KMS-11 (cell line): ENCODE data around the gene RPS21.

Source experiments
- H2AFZ ChIP-seq: fragments of 200-600 bp; sonication (generic); 2 replicates; pipeline ENCODE4 v1.6.1; 2016; ENCODE audit warnings: antibody characterized with exemption, mixed run types, low read depth
- H3K27ac ChIP-seq: fragments of 200-600 bp; sonication (generic); 2 replicates; pipeline ENCODE4 v1.6.1; 2016; ENCODE audit warnings: mild to moderate bottlenecking, mixed run types
- H3K27me3 ChIP-seq: fragments of 200-600 bp; sonication (generic); 2 replicates; pipeline ENCODE4 v1.6.1; 2017; ENCODE audit warnings: mild to moderate bottlenecking, low read depth, mixed run types, moderate library complexity; ENCODE audit not compliant: insufficient read depth
- H3K36me3 ChIP-seq: fragments of 200-600 bp; sonication (generic); 2 replicates; pipeline ENCODE4 v1.6.1; 2017; ENCODE audit warnings: mild to moderate bottlenecking, mixed run types; ENCODE audit not compliant: insufficient read depth
- H3K4me1 ChIP-seq: fragments of 200-600 bp; sonication (generic); 2 replicates; pipeline ENCODE4 v1.6.1; 2016; ENCODE audit warnings: mild to moderate bottlenecking, low read depth, mixed run types; ENCODE audit not compliant: poor library complexity, severe bottlenecking
- H3K4me2 ChIP-seq: fragments of 200-600 bp; sonication (generic); 2 replicates; pipeline ENCODE4 v1.7.0; 2016; ENCODE audit warnings: mild to moderate bottlenecking, mixed run types
- H3K4me3 ChIP-seq: fragments of 200-600 bp; sonication (generic); IDR thresholded peaks from 2 replicates; pipeline ENCODE4 v1.6.1; 2017; ENCODE audit warnings: low read depth, low read length, mixed read lengths; ENCODE audit not compliant: insufficient read depth
- H3K79me2 ChIP-seq: fragments of 200-600 bp; sonication (generic); 2 replicates; pipeline ENCODE4 v1.6.1; 2016; ENCODE audit warnings: low read depth, mixed run types; ENCODE audit not compliant: insufficient read depth
- H3K9ac ChIP-seq: fragments of 200-600 bp; sonication (generic); 2 replicates; pipeline ENCODE4 v1.6.1; 2016; ENCODE audit warnings: mild to moderate bottlenecking, mixed run types
- H4K20me1 ChIP-seq: fragments of 200-600 bp; sonication (generic); 2 replicates; pipeline ENCODE4 v1.6.1; 2016; ENCODE audit warnings: mild to moderate bottlenecking, mixed run types; ENCODE audit not compliant: insufficient read depth
- TF ChIP-seq, protein P1 (sequence below): fragments of 200-600 bp; sonication (generic); conservative IDR thresholded peaks from 2 replicates; pipeline ENCODE4 v1.6.1; 2017; ENCODE audit warnings: low read depth, mild to moderate bottlenecking, antibody characterized with exemption, low read length, moderate library complexity, mixed read lengths

The RPS21 gene

GRCh38 chr20:62405108-62405980, 18.4 kb downstream of the RPS21 start:
- Histone ChIP-seq H2AFZ (no peak overlapping the region), H3K4me3 (no peak overlapping the region), H3K9ac (no peak overlapping the region), H4K20me1 (no peaks in the 10 kb centered on the region), H3K27ac (no peak overlapping the region), H3K4me2 (peak overlapping the region; percentile 92), H3K4me1 (peaks cover 28% of the 10 kb centered on the region), H3K79me2 (no peaks in the 10 kb centered on the region; the same call in 1 of the 2 replicates), H3K36me3 (no peaks in the 10 kb centered on the region), H3K27me3 (no peaks in the 10 kb centered on the region; the same call in 1 of the 2 replicates)
- TF ChIP-seq, protein P1, sequence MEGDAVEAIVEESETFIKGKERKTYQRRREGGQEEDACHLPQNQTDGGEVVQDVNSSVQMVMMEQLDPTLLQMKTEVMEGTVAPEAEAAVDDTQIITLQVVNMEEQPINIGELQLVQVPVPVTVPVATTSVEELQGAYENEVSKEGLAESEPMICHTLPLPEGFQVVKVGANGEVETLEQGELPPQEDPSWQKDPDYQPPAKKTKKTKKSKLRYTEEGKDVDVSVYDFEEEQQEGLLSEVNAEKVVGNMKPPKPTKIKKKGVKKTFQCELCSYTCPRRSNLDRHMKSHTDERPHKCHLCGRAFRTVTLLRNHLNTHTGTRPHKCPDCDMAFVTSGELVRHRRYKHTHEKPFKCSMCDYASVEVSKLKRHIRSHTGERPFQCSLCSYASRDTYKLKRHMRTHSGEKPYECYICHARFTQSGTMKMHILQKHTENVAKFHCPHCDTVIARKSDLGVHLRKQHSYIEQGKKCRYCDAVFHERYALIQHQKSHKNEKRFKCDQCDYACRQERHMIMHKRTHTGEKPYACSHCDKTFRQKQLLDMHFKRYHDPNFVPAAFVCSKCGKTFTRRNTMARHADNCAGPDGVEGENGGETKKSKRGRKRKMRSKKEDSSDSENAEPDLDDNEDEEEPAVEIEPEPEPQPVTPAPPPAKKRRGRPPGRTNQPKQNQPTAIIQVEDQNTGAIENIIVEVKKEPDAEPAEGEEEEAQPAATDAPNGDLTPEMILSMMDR: no peak

DNA sequence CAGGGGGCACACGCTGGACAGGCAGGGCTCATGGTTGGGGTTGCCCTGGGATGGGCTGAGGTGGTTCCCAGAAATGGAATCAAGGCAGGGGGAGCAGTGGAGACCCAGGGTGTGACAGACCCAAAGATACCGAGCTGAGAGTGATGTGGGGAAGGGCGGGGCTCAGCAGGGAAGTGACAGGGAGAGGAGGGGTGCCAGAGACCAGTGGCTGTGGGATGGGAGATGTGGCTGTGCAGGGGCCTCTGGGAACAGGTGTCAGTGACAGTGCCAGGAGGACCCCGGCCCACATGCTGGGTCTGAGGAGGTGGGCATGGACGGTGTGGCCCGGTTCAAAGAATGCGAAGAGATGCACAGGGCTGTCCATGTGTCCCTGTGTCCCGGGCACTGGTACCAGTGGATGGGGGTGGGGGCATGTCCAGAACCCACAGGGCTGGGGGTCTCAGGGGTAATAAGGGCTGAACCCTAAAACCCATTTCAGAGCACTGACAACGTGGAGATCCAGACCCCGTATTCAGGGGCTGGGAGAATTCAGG, 19.1 kb downstream of the RPS21 start:
- Histone ChIP-seq H3K36me3 (no peaks in the 10 kb centered on the region), H3K79me2 (no peaks in the 10 kb centered on the region; the same call in 1 of the 2 replicates), H3K27me3 (peaks cover 6% of the 10 kb centered on the region; the same call in 1 of the 2 replicates), H3K27ac (no peak overlapping the region), H3K4me3 (no peak overlapping the region), H3K4me1 (peaks cover 28% of the 10 kb centered on the region), H3K9ac (peak overlapping the region; percentile 57; the same call in 1 of the 2 replicates), H4K20me1 (no peaks in the 10 kb centered on the region), H2AFZ (no peak overlapping the region), H3K4me2 (peak overlapping the region; percentile 92)
- TF ChIP-seq, protein P1: no peak

- Histone ChIP-seq H2AFZ (no peak overlapping the region), H3K27ac (no peak overlapping the region), H3K4me2 (peak overlapping the region; percentile 92), H3K4me1 (peaks cover 28% of the 10 kb centered on the region), H3K9ac (peak overlapping the region; percentile 57; the same call in 1 of the 2 replicates), H3K4me3 (no peak overlapping the region), H4K20me1 (no peaks in the 10 kb centered on the region), H3K79me2 (no peaks in the 10 kb centered on the region; the same call in 1 of the 2 replicates), H3K36me3 (no peaks in the 10 kb centered on the region), H3K27me3 (peaks cover 8% of the 10 kb centered on the region; the same call in 1 of the 2 replicates)
- TF ChIP-seq, protein P1: no peak
Observed at GRCh38 chr20:62406635-62407176, 19.8 kb downstream of the RPS21 start.

GRCh38 chr20:62407221-62407992, 20.5 kb downstream of the RPS21 start, which contains the start of gene CABLES2:
TSS of gene CABLES2 (minus strand) at chr20:62407285. CDS start at chr20:62407276, 9 bp downstream.
- Histone ChIP-seq H3K4me1 (peaks cover 28% of the 10 kb centered on the region), H3K4me3 (no peak within 1 kb of the TSS), H4K20me1 (no peaks in the 10 kb centered on the region), H3K27ac (no peak within 1 kb of the TSS), H3K4me2 (peak within 1 kb of the TSS; percentile 92), H3K9ac (peak within 1 kb of the TSS; percentile 63; the same call in 1 of the 2 replicates), H3K36me3 (no peaks in the 10 kb centered on the region), H2AFZ (peak within 1 kb of the TSS; percentile 99), H3K79me2 (no peaks in the 10 kb centered on the region; the same call in 1 of the 2 replicates), H3K27me3 (peaks cover 15% of the 10 kb centered on the region; the same call in 1 of the 2 replicates)
- TF ChIP-seq, protein P1: peak; percentile 33; the same call in 1 of the 2 replicates
